SU-DHL-6 (cell line): ENCODE results near the gene ANKRD55.
"Not testable (repeated sequence)": the region's sequence is repeated elsewhere in the genome, so short reads cannot be mapped to it uniquely, and the experiment has no call there.

Experiments
- H2AFZ ChIP-seq: fragments of 200-600 bp; sonication (generic); 2 replicates; pipeline ENCODE4 v1.6.1; 2014; ENCODE audit warnings: low read depth, mild to moderate bottlenecking, moderate library complexity, mixed read lengths, antibody characterized with exemption, low read length; ENCODE audit not compliant: severe bottlenecking
- H3F3A ChIP-seq: fragments of 200-600 bp; shearing (Covaris generic); 2 replicates; pipeline ENCODE4 v1.6.0; 2016; ENCODE audit warnings: antibody characterized with exemption, mild to moderate bottlenecking; ENCODE audit not compliant: insufficient read depth
- H3K27ac ChIP-seq: fragments of 200-600 bp; sonication (generic); 2 replicates; pipeline ENCODE4 v1.5.1; 2016; ENCODE audit warnings: low read depth, mild to moderate bottlenecking, low read length, moderate library complexity, mixed read lengths
- H3K27me3 ChIP-seq: fragments of 200-600 bp; sonication (generic), shearing (Covaris generic); 2 replicates; pipeline ENCODE4 v1.6.0; 2014; ENCODE audit warnings: mild to moderate bottlenecking, low read length
- H3K36me3 ChIP-seq: fragments of 200-600 bp; sonication (generic); 2 replicates; pipeline ENCODE4 v1.6.1; 2014; ENCODE audit warnings: mild to moderate bottlenecking, low read length, mixed read lengths
- H3K4me2 ChIP-seq: fragments of 300-600, 200-600 bp; shearing (Covaris generic), sonication (generic); 2 replicates; pipeline ENCODE4 v1.6.0; 2014; ENCODE audit warnings: low read length, low read depth, mild to moderate bottlenecking; ENCODE audit not compliant: poor library complexity, severe bottlenecking
- H3K4me3 ChIP-seq: fragments of 200-600 bp; sonication (generic); 2 replicates; pipeline ENCODE4 v1.5.1; 2014; ENCODE audit warnings: antibody characterized with exemption, low read length, mild to moderate bottlenecking, mixed read lengths; ENCODE audit not compliant: insufficient read depth, poor library complexity, severe bottlenecking
- H3K79me2 ChIP-seq: fragments of 200-600 bp; sonication (generic); 2 replicates; pipeline ENCODE4 v1.6.1; 2014; ENCODE audit warnings: mild to moderate bottlenecking, low read length, moderate library complexity; ENCODE audit not compliant: insufficient read depth
- H3K9ac ChIP-seq: fragments of 200-600 bp; sonication (generic); 2 replicates; pipeline ENCODE4 v1.7.0; 2014; ENCODE audit warnings: mild to moderate bottlenecking, low read length
- H3K9me2 ChIP-seq: fragments of 200-600 bp; sonication (generic); replicated peaks from 2 replicates; pipeline ENCODE4 v1.6.1; 2014; ENCODE audit warnings: low read length; ENCODE audit not compliant: insufficient read depth
- H3K9me3 ChIP-seq: fragments of 200-600 bp; sonication (generic); 2 replicates; pipeline ENCODE4 v1.6.1; 2014; ENCODE audit warnings: low read length, mixed read lengths; ENCODE audit not compliant: insufficient read depth
- H4K20me1 ChIP-seq: fragments of 200-600 bp; sonication (generic); 2 replicates; pipeline ENCODE4 v1.6.1; 2014; ENCODE audit warnings: low read depth, mild to moderate bottlenecking, antibody characterized with exemption, low read length, moderate library complexity, mixed read lengths
- EZH2phosphoT487 ChIP-seq: fragments of 200-600 bp; sonication (generic), shearing (Covaris generic); conservative IDR thresholded peaks from 2 replicates; pipeline ENCODE4 v1.6.1; 2018; ENCODE audit warnings: mild to moderate bottlenecking, antibody characterized with exemption, low read length, moderate library complexity, mixed read lengths
- TF ChIP-seq, protein P1 (sequence below): fragments of 200-600 bp; sonication (generic); IDR thresholded peaks from one replicate; pipeline ENCODE4 v1.5.1; 2017; ENCODE audit warnings: antibody characterized with exemption, mild to moderate bottlenecking, low read length, moderate library complexity; ENCODE audit not compliant: insufficient read depth, poor library complexity, severe bottlenecking

The ANKRD55 gene

DNA sequence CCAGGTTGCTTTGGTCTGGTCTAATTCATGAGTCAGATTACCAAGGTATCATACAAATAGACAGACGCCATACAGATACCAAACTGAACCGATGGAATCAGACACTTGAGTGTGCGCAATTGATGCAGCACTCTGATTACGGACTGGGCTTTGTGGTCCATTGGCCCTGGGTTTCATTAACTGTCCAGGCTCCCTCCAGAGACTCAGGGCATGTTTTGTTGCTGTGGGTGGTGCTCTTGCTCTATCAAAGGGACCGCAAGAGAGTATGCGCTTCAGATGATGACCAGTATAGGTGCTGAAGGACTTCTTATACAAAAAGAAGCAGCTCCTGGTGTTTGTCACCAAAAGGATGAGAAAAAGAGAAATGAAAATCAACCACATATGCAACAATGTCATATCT is 36.9 kb upstream of the ANKRD55 start:
- Histone ChIP-seq H3K27ac (no peak overlapping the region), H3K9me2 (no peaks in the 10 kb centered on the region), H4K20me1 (no peaks in the 10 kb centered on the region), H3K9ac (no peak overlapping the region), H3K4me2 (no peak overlapping the region), H3K9me3 (no peaks in the 10 kb centered on the region), H3K4me3 (no peak overlapping the region), H2AFZ (no peak overlapping the region), H3K36me3 (no peaks in the 10 kb centered on the region), H3F3A (no peaks in the 10 kb centered on the region), H3K79me2 (no peaks in the 10 kb centered on the region), H3K27me3 (no peaks in the 10 kb centered on the region)
- no peak for TF ChIP-seq EZH2phosphoT487
- TF ChIP-seq, protein P1, sequence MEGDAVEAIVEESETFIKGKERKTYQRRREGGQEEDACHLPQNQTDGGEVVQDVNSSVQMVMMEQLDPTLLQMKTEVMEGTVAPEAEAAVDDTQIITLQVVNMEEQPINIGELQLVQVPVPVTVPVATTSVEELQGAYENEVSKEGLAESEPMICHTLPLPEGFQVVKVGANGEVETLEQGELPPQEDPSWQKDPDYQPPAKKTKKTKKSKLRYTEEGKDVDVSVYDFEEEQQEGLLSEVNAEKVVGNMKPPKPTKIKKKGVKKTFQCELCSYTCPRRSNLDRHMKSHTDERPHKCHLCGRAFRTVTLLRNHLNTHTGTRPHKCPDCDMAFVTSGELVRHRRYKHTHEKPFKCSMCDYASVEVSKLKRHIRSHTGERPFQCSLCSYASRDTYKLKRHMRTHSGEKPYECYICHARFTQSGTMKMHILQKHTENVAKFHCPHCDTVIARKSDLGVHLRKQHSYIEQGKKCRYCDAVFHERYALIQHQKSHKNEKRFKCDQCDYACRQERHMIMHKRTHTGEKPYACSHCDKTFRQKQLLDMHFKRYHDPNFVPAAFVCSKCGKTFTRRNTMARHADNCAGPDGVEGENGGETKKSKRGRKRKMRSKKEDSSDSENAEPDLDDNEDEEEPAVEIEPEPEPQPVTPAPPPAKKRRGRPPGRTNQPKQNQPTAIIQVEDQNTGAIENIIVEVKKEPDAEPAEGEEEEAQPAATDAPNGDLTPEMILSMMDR, result no peak

GRCh38 chr5:56269216-56269927 is 36.2 kb upstream of the ANKRD55 start:
- H3F3A ChIP-seq, result no peaks in the 10 kb centered on the region
- H3K4me2 ChIP-seq, result no peak overlapping the region
- H3K27ac ChIP-seq, result no peak overlapping the region
- H3K9ac ChIP-seq, result no peak overlapping the region
- no peaks in the 10 kb centered on the region for H3K79me2 ChIP-seq
- no peaks in the 10 kb centered on the region for H3K36me3 ChIP-seq
- H2AFZ ChIP-seq, result no peak overlapping the region
- H3K27me3 ChIP-seq, result no peaks in the 10 kb centered on the region
- H3K9me3 ChIP-seq, result no peaks in the 10 kb centered on the region
- no peak overlapping the region for H3K4me3 ChIP-seq
- no peaks in the 10 kb centered on the region for H3K9me2 ChIP-seq
- TF ChIP-seq EZH2phosphoT487, result no peak
- TF ChIP-seq, protein P1, result peak; percentile 11
- H4K20me1 ChIP-seq, result no peaks in the 10 kb centered on the region

- H3K4me2 ChIP-seq, H3K36me3 ChIP-seq, H3K9me3 ChIP-seq, H3F3A ChIP-seq, H4K20me1 ChIP-seq, H3K27me3 ChIP-seq, H3K27ac ChIP-seq, H2AFZ ChIP-seq, H3K9me2 ChIP-seq, H3K4me3 ChIP-seq, H3K9ac ChIP-seq, H3K79me2 ChIP-seq: not testable (repeated sequence)
These were observed 35.6 kb upstream of the ANKRD55 start for GRCh38 chr5:56268707-56269106.

DNA sequence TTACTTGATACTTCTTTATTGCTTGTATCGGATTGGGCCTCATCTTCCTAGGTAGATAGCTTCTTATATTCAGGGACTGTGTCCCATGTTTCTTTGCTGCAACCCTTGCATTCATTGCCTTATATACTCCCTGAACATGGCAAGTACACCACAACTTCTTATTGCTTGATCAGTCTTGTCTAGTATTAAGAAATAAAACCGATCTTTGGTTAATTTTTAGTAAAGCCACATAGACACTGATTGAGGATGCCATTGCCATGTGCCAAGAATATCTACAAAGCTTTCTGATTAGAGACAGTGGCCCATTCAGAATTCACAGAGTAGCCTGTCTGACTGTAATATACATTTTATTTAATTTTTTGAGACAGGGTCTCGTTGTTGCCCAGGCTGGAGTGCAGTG is 34.7 kb upstream of the ANKRD55 start:
- H3K9ac ChIP-seq, result no peak overlapping the region
- H3K36me3 ChIP-seq, result no peaks in the 10 kb centered on the region
- no peaks in the 10 kb centered on the region for H3K9me3 ChIP-seq
- TF ChIP-seq EZH2phosphoT487, result no peak
- TF ChIP-seq, protein P1, result no peak
- H4K20me1 ChIP-seq, result no peaks in the 10 kb centered on the region
- no peaks in the 10 kb centered on the region for H3K27me3 ChIP-seq
- no peak overlapping the region for H3K27ac ChIP-seq
- H3K4me2 ChIP-seq, result no peak overlapping the region
- no peak overlapping the region for H3K4me3 ChIP-seq
- no peaks in the 10 kb centered on the region for H3K79me2 ChIP-seq
- H2AFZ ChIP-seq, result no peak overlapping the region
- no peaks in the 10 kb centered on the region for H3F3A ChIP-seq
- H3K9me2 ChIP-seq, result no peaks in the 10 kb centered on the region
